HG03103 (cell line): ENCODE measurements around the gene BBOF1.

Experiments
- ATAC-seq: cut with Tn5 transposase; IDR thresholded peaks from one replicate; pipeline ENCODE4 v1.9.1; 2021; ENCODE audit warnings: low read depth; ENCODE audit not compliant: unreplicated experiment

Gene BBOF1

GRCh38 chr14:74019408-74020137 is 424 bp downstream of the BBOF1 start:
- no peak for ATAC-seq

- ATAC-seq = no peak
These were observed 3.2 kb downstream of the BBOF1 start for GRCh38 chr14:74022346-74022745.

GRCh38 chr14:74029136-74029535 is 10.0 kb downstream of the BBOF1 start:
- ATAC-seq = no peak

GRCh38 chr14:74034572-74034971 is 15.4 kb downstream of the BBOF1 start:
- ATAC-seq = no peak

DNA sequence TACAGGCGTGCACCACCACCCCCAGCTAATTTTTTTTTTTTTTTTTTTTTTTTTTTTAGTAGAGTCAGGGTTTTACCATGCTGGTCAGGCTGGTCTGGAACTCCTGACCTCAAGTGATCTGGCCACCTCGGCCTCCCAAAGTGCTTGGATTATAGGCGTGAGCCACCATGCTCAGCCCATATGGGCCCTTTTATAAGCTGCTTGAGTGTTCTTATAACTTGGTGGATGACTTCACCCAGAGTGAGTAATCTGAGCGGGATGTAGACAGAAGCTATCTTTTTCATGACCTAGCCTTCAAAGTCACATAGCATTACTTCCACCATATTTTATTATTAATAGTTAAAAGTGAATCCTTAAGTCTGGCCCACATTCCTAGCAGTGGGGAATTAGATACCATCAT is 16.4 kb downstream of the BBOF1 start:
- ATAC-seq = no peak

DNA sequence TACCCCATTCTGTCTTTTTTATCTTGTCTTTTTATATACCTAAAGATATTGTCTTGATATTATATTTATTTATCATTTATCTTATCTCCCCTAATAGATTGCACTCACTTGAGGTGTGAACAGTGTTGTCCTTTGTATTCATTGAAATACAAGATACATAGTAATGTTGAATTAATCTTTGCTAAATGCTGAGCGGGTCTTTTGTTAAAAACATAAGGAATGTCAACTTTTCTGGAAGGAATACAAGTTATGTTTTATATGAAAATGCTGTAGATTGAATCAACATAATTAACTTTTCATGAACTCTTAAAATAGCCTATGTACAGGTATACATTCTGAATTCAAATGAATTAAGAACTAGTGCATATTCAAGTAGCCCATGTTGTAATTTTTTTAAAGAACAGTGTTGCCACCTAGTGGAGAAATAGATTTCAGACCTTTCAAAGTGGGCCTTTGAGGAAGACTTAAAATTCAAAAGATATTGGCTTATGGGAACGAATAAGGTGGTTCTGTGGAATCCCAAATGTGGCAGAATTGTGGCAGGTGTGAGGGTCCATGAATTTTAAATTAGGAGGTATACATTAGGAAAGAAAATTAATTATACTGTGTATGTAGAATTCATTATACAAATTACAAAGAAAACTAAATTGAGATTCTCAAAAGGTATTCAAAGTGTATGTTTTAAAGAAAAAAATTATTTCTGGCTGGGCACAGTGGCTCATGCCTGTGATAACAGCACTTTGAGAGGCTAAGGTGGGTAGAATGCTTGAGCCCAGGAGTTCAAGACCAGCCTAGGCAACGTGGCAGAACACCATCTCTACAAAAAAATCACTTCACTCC is 19.1 kb downstream of the BBOF1 start:
- ATAC-seq = no peak

- ATAC-seq = no peak
These were observed 23.1 kb downstream of the BBOF1 start for GRCh38 chr14:74042296-74042695.

GRCh38 chr14:74045522-74045921 is 26.4 kb downstream of the BBOF1 start:
- no peak for ATAC-seq

DNA sequence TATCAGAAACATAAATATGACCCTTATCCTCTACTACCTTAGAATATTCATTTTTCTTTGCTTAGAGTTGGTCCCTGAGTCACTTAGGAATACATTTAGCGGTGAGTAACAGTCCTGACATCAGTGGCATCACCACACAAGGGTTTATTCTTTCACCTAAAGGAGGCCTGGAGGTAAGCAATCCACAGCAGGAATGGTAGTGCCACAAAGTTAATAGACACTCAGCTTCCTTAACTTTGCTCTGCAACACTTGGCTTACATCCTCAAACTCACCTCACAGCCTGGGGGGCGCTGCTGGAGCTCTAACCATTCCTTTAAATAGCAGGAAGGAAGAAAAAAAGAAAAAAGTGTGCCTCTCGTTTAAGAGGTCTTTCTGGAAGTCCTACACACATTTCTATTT is 29.1 kb downstream of the BBOF1 start:
- no peak for ATAC-seq

DNA sequence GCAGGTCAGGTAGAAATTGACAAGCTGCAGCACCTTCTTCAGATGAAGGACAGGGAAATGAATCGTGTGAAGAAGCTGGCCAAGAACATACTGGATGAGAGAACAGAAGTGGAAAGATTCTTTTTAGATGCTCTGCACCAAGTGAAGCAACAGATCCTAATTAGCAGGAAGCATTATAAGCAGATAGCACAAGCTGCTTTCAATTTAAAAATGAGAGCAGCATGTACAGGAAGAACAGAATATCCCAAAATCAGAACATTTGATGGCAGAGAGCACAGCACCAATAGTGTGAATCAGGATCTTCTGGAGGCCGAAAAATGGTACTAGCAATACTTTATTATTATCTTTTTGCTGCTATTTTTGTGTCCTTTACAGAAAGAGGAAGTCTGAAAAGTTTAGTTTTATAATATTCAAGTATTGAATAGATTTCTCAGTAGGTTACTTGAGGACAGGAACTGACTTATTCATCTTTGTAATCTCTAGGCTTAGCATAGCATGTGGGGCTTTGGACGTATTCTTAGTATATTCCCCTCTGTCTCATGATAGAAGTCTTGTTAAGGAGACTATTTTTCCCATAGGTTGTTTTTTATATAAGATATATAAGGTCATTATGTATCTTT is 30.8 kb downstream of the BBOF1 start:
- no peak for ATAC-seq

DNA sequence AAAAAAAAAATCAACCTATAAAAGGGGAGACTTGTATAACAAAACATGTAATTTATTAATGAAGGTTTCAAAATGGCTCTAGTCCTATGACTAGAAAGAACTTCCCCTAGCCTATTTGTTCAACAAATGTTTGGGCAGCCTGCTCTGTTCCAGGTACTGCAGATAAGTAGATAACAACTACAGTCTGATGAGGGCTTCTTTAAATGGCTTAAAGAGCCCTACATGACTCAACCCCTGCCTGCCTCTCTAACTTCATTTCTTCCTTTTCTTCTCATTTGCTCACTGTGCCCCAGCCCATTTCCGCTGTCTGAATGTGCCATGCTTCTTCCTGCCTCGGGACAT is 43.6 kb downstream of the BBOF1 start:
- ATAC-seq = no peak

DNA sequence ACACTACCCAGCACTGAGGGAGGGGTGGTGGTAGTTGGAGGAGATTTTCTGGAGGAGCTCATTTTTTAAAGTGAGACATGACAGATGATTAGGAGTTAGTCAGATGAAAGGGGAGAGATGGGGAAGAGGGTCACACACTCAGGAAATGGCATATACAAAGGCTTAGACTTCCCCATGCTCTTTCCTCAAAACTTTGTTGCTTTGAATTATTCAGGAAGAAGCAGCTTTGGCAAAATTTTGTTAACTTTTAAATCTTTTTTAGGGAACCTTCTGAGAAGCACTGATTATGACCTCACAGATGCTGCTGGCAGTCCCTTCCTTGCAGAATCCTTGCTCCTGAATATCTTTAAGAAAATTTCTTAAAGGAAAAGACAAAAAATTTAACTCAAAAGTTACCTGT is 45.3 kb downstream of the BBOF1 start:
- no peak for ATAC-seq

DNA sequence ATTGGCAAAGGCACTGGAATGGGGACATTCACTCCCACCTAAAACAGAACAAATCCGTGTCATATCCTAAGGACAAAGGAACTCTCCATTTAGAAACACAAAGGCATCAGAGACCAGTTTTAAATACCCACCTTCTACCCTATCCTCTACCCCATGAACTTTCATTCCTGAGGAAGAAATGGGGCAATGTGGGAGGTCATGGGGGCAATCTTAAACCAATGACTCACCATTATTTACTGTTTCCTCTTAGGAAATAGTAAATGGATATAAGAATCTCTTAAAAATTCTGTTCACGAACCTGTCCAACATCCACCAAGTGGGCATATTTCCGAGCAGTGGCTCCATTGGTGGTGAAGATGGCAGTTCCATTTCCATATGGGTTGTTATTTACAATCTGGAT is 45.7 kb downstream of the BBOF1 start:
- no peak for ATAC-seq

DNA sequence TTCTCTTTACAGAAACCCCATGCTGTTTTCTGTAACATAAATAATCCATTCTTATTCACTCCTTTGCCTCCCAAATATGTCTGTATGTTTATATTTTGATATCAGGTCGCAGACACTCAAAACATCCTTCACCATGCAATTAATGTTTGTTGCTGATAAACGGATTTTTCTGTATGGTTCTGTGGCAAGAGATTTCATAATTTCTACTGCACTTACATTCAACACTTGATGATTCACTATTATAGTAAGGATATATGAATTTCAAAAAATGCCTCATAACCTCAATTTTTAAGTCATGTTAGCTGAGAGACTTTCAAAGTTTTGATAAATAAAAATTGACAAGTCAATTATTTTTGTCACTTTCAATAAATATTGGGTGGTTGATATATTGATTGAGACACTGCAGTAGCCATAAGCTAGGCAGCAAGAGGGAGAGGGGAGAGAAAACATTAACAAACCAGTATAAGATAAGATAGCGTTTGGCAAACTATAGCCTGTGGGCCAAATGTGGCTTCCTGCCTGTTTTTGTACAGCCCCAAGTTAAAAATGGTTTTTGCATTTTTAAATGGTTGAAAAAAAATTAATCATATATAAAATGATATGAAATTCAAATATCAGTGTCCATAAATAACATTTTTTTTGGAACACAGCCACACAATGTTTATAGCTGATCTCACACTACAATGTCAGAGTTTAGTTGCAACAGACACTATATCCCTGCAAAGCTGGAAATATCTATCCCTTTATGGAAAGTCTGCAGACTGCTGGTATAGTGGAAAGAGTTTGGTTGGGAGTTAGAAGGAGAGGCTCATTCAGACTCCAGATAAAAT is 46.8 kb downstream of the BBOF1 start:
- ATAC-seq = no peak

DNA sequence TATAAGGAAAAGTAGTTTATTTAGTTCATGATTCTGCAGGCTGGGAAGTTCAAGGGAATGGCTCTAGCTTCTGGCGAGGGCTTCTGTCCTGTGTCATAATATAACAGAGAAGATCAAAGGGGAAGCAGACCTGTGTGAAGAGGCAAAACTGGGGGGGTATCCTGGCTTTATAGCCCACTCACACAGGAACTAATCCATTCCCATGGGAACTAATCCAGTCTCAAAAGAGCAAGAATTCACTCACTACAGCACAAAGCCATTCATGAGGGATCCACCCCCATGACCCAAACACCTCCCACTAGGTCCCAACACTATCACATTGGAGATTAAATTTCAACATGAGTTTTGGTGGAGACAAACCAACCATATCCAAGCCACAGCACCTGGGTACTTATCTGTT is 58.3 kb downstream of the BBOF1 start:
- no peak for ATAC-seq

- ATAC-seq = no peak
These were observed 61.8 kb downstream of the BBOF1 start for GRCh38 chr14:74080820-74081460.

DNA sequence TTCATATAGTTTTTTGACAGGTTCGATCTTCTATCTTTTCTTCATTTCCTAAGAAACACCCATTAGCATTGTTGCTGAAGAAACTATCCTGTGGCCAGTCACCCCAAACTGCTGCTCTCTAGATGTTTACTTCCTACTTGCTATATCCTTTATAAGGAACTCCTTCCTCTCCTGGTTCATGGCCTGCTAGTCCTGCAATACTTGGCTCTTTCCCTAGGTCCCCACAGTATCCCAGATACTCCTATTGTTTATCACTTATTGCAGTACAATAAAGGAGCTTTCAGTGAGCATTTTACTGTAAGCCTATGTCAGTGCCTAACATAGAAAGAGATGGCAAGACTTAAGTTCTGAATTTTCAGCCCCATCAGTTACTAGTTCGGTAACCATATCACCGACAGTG is 62.3 kb downstream of the BBOF1 start:
- no peak for ATAC-seq

DNA sequence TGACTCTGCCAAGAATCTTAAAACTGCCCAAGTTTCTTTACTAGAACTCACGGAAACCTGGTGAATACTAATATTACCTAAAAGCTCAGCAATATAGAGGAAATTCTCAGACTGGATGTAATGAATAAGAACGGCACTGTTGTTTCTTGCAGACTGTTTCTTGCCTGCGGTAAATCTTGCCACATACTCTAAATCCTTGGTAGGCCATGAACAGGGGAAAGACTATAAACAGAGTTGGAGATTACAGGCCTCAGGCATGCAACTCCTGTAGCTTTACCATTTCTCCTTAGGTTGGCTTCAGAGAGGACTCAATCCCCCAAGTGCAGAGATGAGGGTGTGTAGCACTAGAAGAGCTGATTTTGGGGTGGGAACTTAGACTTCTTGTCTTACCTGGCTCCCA is 64.0 kb downstream of the BBOF1 start:
- no peak for ATAC-seq

- peak; percentile 11 for ATAC-seq
These were observed 64.7 kb downstream of the BBOF1 start for GRCh38 chr14:74083784-74084276.
